Ammon's horn (tissue), 1 donor: Measurements from ENCODE around the gene ID4.
"Not testable (repeated sequence)": the region's sequence is repeated elsewhere in the genome, so short reads cannot be mapped to it uniquely, and the experiment has no call there.

ENCODE experiments used
- DNase-seq: peaks from one replicate; pipeline ENCODE4 v3.0.0-alpha.2; 2016; ENCODE audit warnings: low spot score

The ID4 gene

DNA sequence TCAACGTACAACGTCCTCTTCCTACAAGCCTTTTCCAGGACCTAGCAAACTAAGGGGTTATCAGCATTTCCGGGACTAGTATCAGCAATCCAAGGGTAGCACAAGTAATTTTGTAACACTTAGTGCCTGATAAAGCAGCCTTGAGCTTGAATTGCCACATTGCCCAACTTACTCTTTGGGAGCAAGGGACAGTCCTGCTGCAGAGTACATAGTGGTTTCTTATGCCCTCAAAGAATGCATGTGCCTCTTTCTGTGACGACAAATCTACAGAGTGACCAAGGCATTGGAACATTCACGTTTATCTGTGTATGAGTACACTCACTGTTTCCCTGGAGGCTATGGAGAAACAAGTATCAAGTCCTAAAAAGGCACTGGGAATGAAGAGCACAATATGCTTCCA, 3.2 kb upstream of the ID4 start:
- DNase-seq: no peak

GRCh38 chr6:19834858-19835257, 2.3 kb upstream of the ID4 start:
- no peak for DNase-seq

DNA sequence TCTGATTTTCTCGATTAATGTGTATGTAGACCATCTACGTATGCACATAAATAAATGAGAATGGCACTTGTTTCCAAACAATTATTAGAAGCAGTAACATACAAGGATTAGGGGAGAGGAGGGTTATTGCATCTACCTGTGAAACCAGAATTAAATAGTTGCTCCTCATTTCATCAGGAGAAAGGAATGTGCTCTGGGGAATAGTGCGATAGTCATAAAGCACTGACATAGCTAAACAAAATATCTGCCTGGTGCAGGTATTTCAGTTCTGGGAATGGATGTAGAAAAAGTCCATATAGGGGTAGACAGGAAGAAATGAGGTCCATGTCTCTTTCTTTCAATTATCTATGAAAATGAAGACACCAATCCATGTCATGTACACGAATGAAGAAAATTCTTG, 1.6 kb upstream of the ID4 start:
- DNase-seq: no peak

DNA sequence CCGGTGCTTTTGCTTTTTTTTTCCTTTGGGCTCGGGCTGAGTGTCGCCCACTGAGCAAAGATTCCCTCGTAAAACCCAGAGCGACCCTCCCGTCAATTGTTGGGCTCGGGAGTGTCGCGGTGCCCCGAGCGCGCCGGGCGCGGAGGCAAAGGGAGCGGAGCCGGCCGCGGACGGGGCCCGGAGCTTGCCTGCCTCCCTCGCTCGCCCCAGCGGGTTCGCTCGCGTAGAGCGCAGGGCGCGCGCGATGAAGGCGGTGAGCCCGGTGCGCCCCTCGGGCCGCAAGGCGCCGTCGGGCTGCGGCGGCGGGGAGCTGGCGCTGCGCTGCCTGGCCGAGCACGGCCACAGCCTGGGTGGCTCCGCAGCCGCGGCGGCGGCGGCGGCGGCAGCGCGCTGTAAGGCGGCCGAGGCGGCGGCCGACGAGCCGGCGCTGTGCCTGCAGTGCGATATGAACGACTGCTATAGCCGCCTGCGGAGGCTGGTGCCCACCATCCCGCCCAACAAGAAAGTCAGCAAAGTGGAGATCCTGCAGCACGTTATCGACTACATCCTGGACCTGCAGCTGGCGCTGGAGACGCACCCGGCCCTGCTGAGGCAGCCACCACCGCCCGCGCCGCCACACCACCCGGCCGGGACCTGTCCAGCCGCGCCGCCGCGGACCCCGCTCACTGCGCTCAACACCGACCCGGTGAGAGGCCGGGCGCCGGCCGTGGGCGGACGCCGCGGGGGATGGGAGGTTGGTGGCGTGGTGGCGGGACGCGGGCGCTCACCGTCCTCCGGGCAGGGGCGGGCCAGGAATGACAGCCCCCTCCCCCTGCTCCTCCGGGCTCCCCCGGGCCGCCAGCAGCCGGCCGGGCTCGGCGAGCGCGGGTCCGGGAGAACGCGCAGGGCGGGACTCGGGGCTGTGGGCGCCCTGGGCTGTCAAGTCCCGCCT, 606 bp downstream of the ID4 start:
- DNase-seq: no peak

- DNase-seq: no peak
Observed at GRCh38 chr6:19838442-19839236, 1.5 kb downstream of the ID4 start.

DNA sequence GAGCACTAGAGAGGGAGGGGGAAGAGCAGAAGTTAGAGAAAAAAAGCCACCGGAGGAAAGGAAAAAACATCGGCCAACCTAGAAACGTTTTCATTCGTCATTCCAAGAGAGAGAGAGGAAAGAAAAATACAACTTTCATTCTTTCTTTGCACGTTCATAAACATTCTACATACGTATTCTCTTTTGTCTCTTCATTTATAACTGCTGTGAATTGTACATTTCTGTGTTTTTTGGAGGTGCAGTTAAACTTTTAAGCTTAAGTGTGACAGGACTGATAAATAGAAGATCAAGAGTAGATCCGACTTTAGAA, 2.0 kb downstream of the ID4 start:
- no peak for DNase-seq

DNA sequence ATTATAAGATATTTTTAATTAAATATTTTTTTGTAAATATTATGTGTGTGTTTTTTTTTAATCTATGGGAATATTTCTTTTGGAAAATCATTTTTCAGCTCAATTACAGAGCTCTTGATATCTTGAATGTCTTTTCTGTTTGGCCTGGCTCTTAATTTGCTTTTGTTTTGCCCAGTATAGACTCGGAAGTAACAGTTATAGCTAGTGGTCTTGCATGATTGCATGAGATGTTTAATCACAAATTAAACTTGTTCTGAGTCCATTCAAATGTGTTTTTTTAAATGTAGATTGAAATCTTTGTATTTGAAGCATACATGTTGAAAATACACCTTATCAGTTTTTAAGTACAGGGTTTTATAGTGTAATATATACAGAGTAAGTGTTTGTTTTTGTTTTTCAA, 2.6 kb downstream of the ID4 start:
- no peak for DNase-seq

DNA sequence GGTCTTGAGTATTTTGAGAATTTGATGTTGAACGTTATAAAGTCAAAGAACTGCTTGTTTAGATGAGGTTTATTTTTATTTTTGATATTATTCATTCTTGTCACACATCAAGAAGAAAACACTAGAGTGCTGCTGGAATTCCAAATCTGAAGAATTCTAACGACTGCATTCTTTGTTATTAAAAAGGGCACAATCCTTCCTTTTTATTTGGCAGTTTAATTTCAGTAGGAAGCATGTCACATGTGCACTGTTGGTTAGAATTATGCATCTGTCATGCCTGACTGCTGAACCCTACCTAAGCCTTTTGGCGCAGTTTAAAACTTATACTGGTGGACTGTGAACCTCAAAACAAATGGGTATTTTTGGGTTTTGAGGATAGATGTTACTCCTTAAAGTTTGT, 4.0 kb downstream of the ID4 start:
- DNase-seq: no peak

DNA sequence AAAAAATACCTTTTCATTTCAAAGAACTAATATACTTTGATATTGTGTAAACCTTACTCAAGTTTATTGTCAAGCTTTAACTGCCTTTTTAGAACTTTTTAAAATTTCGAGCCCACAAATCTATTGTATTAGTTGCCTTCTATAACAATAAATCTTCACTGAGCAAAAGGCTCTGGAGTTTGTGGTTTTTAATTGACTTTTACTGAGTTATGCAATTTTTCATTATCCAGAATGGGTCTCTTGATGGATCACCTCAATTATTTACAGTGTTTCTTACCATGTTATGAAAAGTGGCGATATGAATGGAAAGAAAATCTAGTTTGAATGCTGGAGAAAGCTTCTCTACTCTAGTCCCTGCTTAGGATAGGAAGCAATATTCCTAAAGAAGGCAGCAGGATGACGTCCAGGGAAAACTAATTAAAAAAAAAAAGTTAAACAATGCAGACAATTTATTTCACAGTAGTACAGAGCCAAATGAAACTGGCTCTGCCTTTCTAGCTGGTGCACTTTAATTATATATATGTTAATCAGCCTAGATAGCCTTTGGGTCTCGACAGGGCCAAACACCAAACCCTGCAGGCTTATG, 5.0 kb downstream of the ID4 start:
- DNase-seq: no peak

DNA sequence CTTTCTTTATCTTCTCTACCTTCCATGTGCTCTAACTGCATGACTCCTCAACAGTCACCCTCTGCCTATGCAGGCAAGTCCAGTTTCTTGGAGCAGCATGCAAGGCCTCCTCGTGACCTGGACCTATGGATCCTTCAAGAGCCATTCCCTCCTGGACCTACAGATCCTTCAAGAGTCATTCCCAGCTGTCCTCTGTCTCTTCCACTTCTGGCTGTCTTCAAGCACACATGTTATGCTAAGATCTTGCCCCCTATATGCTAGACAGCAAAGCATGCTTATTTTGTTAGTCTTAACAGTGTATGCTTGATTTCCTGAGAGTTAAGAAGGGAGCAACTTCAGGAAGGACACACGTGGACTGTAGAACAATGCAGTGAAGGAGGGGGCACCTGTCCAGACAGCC, 7.5 kb downstream of the ID4 start:
- no peak for DNase-seq

DNA sequence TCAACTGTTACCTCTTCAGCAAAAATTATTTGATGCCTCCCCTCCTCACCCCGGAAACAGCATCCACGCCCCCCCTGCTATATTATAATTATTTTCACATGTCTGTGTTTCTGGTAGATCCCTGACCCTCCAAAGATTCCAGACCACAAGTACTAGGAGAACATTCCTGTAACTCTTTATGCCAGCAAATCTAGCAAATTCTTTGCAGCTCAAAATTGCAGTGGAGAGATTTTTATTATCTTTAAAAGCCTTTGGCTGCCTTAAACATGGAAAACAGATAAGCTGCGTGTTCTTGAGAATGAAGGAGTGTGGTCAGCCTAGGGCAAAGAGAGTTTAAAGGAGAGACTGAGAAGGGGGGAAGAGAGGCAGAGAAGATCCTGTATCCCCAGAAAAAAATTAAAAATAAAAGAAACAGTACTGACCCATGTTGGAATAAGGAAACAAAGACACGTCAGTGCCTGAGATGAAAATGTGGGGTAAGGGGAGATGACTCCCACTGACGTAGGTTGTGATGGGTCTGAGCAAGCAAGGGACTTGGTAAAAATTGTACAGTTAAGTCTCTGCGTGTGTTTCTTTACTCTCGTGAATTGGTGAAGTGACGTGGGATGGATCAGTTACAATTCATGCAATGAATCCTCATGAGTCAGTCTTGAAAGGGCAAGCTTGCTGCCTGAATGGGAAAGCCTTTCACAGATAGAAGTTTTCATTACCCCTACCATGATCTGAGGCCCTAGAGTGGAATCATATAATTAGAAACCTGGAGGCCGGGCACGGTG, 8.3 kb downstream of the ID4 start:
- DNase-seq: no peak

DNA sequence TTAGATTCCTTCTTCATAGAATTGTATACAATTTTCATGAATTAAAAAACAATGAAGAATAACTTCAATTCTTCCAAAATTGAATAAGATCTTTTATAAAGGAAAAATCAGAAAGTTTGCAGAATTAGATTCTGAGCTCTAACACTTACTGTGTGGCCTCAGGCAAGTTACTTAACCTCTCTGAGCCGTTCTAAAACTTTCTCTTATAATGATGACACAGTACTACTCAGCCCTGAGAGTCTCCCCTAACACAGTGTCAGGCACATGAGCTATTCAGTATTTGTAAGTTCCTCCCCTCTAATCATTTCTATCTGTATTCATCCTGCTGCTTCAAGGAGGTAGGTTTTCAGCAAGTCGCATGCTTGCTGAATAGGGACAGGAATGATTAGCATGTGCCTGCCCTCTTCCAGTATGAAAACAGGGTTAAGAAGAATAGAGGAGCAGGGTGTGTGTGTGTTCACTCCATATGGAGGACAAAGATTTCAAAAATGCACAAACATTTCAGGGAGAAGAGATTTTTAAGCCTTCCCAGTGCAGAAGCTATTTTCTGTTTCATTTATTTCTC, 11.4 kb downstream of the ID4 start:
- DNase-seq: no peak

GRCh38 chr6:19849196-19849595, 12.0 kb downstream of the ID4 start:
- no peak for DNase-seq

DNA sequence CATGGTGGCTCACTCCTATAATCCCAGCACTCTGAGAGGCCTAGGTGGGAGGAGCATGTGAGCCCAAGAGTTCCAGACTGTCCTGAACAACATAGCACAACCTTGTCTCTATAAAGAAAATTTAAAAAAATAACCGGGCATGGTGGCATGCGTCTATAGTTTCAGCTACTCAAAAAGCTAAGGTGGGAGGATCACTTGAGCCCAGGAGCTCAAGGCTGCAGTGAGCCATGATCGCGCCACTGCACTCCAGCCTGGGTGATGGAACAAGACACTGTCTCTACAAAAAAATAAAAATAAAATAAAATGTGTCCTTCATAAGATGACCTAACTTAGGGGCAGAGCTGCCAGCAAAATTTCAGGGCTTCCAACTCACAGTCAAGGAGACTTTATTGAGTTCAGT, 12.6 kb downstream of the ID4 start:
- no peak for DNase-seq

DNA sequence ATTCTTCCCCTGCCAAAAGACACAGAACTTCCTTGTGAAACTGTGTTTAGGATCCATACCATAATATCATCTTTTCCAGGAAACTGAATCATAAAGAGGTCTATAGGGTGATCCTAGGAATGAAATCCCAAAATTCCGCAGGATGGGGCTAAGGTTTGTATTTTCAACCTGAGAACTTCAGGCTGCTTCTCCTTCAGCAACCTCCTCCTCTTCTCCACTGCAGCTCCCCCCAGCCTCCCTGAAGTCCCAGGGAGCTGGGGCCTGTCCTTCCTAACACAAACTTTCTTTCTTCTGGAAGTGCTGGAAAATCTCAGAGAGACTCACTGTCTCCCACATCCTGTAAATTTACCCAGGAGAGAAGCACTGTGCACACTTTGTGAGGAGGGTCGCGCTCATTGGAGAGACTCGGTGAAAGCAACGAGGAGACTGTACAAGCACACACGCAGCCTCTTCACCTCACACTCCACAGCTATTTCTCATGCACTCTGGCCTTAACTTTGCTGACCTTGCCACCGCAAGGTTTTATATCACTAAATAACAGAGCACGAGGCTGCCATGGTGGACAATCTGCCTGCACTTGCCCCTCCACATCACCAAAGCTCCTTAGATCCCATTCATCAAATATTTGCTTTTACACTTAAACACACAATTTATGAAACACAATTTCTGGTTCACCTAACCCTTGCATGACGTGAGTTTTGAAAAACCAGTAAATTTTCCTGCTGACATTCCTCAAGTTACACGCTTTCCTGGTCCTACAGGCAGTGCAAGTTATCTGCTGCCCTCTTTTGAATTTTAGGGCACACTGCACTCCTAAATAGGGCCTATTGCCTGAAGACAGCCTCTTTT, 14.3 kb downstream of the ID4 start:
- DNase-seq: peak; percentile 80

DNA sequence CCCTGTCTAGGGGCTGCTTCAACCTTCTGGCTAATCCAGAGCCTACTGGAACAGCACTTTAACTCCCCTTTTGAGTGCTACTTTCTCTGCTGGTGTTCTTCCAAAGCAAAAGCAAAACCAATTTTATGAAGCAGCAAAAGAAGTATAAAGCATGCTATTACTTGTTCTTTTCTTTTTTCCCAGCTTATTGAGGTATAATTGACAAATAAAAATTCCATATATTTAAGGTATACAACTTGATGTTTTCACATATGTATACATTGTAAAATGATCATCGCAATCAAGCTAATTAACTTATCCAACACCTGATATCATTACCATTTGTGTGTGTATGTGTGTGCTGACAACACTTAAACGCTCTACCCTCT, 14.9 kb downstream of the ID4 start:
- DNase-seq: no peak

DNA sequence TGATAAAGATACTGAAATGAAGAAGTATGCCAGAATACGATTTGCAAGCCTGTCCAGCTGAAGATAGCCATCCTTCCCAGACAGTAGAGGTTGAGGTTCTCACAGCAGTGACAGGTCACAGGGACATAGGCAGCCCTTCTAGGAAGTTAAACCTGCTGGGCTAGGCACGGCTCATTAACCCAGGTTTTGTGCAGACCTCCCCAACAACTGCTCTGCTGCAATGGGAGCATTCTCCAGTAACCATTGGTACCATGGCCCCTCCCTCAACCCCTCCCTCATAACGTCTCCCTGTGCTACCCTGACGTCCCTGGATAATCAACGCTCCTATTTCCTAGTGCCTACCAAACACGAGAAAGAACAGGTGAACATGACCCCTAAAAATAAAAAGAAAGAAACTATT, 15.8 kb downstream of the ID4 start:
- DNase-seq: no peak

DNA sequence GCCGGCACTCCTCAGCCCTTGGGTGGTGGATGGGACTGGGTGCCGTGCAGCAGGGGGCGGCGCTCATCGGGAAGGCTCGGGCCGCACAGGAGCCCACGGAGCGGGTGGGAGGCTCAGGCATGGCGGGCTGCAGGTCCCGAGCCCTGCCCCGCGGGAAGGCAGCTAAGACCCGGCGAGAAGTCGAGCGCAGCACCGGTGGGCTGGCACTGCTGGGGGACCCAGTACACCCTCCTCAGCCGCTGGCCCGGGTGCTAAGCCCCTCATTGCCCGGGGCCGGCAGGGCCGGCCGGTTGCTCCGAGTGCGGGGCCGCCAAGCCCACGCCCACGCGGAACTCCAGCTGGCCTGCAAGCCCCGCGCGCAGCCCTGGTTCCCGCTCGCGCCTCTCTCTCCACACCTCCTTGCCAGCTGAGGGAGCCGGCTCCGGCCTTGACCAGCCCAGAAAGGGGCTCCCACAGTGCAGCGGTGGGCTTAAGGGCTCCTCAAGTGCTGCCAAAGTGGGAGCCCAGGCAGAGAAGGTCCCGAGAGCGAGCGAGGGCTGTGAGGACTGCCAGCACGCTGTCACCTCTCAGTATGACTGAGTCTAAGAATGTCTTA, 17.3 kb downstream of the ID4 start:
- not testable (repeated sequence) for DNase-seq

DNA sequence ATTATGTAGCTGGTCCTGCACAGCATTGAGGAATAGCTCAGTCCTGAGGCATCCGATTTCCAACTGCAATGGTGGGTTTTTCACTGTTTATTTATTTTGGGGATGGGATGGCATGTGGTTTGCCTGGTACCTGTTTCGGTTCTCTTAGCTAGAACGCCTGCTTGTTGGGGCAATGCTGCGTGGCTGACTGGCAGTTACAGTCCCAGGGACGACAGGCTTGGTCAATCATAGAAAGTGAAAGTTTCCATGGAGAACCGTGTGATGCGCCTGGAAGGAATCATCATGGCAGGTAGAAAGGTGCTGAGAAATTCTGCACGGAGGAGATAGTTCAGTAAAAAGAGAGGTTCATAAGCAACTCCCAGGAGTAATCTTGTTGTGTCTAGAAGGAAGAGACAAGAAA, 18.4 kb downstream of the ID4 start:
- DNase-seq: no peak

DNA sequence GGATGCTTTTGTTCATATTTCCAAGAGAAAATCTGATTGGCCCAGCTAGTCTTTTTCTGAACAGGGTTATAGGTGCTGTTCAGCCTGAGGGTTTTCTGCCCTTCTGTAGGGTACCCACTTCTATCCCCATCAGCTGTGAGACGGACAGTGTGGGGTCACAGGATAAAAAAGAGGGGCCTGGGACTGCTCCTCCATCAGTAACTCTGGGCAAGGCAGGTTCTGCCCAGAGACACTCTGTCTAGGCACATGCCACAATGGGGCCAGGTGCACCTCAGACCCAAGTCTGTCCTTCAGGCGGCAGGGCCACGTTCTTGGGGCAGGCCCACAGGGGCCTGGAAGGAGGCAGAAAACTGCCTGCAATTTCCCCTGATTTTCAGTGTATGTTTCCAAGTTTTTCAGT, 20.0 kb downstream of the ID4 start:
- DNase-seq: no peak

DNA sequence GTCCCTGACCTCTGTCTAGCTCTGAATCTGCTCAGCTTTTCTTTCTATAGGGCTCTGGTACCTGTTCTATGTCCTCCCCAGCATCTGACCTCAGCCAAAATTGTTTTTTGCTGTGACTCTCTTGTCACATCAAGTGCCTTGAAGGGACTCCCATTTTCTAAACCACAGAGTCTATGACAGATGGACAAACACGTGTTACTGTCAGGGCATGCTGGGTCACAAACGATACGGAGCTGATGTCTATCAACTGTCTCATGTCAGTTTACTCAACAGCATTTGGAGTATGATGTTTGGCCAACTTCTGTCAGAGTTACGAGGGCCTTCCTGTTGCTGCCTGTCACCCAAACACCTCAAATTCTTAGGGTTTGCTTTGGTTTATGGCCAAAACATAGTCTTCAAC, 20.5 kb downstream of the ID4 start:
- no peak for DNase-seq
